HFF-Myc (cell line): ENCODE data around the gene SSBP4.

Experiments
- DNase-seq: peaks from one replicate; pipeline ENCODE4 v3.0.0-alpha.2; 2011; ENCODE audit warnings: low read depth; ENCODE audit errors: extremely low read depth
- H3K4me3 ChIP-seq: replicated peaks from 2 replicates; pipeline ENCODE4 v1.5.1; 2011; ENCODE audit warnings: low read depth, mild to moderate bottlenecking, control low read depth, low read length
- TF ChIP-seq, protein P1 (sequence below): IDR thresholded peaks from 2 replicates; pipeline ENCODE4 v1.5.1; 2012; ENCODE audit warnings: mild to moderate bottlenecking, low read depth, low read length, control low read depth; ENCODE audit errors: missing control alignments

Gene SSBP4

DNA sequence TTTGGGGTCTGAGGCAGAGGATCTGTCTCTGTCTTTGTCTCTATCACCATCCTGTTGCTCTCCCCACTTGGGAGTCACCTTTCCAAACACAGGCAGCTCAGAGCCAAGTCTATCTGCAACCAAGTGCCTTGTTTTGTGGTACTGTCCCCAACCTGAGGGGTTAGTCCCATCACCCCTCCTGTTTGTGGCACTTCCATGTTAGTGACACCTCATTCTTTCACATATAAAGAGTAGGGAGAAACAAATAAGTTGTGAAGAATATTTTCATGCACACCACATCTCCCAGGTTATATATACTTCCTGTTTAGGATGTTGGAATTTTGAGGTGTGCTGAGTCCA is 29.5 kb upstream of the SSBP4 start:
- TF ChIP-seq, protein P1, sequence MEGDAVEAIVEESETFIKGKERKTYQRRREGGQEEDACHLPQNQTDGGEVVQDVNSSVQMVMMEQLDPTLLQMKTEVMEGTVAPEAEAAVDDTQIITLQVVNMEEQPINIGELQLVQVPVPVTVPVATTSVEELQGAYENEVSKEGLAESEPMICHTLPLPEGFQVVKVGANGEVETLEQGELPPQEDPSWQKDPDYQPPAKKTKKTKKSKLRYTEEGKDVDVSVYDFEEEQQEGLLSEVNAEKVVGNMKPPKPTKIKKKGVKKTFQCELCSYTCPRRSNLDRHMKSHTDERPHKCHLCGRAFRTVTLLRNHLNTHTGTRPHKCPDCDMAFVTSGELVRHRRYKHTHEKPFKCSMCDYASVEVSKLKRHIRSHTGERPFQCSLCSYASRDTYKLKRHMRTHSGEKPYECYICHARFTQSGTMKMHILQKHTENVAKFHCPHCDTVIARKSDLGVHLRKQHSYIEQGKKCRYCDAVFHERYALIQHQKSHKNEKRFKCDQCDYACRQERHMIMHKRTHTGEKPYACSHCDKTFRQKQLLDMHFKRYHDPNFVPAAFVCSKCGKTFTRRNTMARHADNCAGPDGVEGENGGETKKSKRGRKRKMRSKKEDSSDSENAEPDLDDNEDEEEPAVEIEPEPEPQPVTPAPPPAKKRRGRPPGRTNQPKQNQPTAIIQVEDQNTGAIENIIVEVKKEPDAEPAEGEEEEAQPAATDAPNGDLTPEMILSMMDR = no peak
- no peak for DNase-seq
- H3K4me3 ChIP-seq = no peak overlapping the region

DNA sequence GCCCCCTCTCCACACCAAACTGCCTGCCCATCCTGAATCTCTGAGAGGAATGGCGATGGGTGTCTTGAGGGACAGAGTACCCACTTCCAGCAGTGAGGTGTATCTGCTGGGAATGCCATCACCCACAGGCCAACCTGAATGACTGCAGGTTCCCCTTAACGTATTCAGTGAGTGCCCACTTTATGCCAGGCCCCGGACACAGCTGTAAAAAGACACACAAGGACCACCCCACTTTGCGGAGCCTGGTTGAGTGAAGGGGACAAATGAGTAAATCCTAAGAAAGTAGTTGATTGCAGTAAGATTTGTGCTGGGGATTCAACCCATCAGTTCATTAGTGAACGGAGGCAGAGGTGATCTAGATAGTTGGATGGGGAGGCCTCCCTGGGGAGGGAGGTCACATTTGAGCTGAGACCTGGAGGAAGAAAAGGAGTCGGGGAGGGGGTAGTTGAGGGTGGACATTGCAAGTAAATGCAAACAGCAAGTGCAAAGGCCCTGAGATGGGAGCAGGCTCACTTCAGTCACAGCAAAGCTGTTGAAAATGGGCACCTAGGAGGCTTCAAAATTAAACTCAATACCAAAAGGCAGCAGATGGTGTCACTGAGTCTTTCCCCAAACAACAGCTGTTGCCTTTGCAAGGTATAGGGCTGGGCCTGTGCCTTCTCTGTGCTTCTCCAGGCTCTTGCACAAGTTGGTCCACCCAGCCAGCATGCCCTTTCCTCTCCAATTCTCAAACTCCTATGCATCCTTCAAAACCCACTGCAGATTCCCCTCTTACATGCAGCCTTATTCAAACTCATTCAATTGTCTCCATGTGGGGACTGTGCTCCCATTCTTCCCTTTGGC is 28.9 kb upstream of the SSBP4 start:
- no peak overlapping the region for H3K4me3 ChIP-seq
- TF ChIP-seq, protein P1 = no peak

DNA sequence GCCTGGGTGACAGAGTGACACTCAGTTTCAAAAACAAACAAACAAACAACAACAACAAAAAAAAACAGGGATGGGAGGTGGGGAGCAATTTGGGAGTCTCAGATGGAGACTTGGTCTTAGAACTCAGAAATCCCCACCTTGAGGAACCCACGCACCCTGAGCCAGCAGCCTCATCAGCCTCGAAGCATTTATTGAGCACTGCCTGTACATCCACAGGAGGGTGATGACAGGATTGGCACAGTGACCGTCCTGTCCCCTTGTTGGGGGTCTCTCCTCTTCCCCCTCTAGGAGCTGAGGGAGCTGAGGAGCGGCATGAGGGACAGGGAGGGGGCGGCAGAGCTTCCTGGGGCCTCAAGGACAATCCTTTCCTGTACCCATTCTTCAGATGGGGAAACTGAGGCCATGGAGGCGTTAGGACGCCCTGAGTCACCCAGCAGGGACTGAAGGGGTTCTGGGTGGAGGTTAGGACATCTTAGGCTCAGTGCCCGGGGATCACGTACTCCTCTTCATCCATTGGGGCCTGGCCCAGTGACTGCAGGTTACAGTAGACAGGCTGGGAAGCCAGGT is 27.6 kb upstream of the SSBP4 start:
- H3K4me3 ChIP-seq = no peak overlapping the region
- TF ChIP-seq, protein P1 = no peak
- DNase-seq = no peak

More for the DNA sequence above, 28.9 kb upstream of the SSBP4 start:
- no peak for DNase-seq

DNA sequence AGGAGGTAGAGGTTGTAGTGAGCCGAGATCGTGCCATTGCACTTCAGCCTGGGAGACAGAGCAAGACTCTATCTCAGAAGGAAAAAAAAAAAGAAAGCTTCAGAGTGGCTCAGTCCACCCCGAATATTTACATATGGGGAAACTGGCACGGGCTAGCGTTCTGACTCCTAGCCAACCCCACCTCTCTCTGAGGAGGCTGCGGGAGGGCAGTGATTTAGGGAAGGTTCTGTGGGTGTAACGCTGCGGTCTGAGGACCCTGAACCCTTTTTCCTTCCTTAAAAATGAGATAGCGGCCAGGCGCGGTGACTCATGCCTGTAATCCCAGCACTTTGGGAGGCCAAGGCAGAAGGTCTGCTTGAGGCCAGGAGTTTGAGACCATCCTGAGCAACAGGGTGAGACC is 26.8 kb upstream of the SSBP4 start:
- no peak for DNase-seq
- TF ChIP-seq, protein P1 = no peak

DNA sequence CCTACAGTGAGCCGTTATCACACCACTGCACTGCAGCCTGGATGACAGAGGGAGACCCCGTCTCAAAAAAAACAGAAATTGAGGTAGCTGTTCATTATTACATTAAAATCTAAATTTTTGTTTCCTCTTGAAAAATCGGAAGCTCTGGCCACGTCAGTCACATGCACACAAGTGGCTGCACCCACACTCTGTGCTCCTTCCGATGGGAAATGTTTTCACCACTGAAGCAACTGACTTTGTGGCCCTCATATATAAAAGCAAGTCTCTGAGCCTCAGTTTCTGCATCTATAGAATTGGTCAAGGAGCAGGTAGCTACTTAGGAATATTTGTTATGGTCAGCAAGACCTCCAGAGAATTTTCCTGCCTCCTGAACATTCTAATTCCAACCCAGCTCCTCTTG is 26.3 kb upstream of the SSBP4 start:
- no peak for DNase-seq
- no peak overlapping the region for H3K4me3 ChIP-seq
- TF ChIP-seq, protein P1 = no peak

More for the DNA sequence above, 26.8 kb upstream of the SSBP4 start:
- H3K4me3 ChIP-seq = no peak overlapping the region

DNA sequence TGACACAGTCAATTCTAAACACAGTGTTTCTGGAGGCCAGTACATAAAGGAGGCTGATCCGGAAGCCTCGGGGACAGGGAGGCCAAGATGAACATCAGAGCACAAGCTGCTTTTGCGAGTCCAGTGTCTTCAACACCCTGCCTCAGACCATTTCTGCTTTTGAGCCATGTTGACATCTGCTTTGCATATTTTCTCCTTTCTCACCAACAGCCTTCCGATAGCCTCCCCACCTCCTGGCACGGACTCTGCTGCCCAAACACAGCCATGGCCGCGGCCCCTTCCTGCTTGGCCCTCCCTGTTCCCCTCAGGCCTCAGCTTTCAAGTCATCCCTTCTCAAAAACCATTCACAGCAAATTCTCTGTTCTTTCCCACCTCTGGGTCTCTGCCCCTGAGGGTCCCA is 25.4 kb upstream of the SSBP4 start:
- TF ChIP-seq, protein P1 = no peak
- no peak overlapping the region for H3K4me3 ChIP-seq
- DNase-seq = no peak
